GM10248 (cell line): Measurements from ENCODE around the gene TXNDC17.

Experiments used
- CTCF ChIA-PET: fragments of 300-600 bp; sonication (Branson Sonifier 250); formaldehyde crosslinking; extraction: SDS; loops from one replicate; lab custom pipeline; 2021; ENCODE audit warnings: antibody characterized with exemption; lab: Yijun Ruan, JAX
- POLR2A ChIA-PET: fragments of 350-650 bp; sonication (Branson Sonifier 250); formaldehyde crosslinking; extraction: SDS; loops from one replicate; lab custom pipeline; 2020; ENCODE audit warnings: antibody characterized with exemption; lab: Yijun Ruan, JAX
- DNase-seq: peaks from one replicate; pipeline ENCODE4 v3.0.0; 2012; ENCODE audit errors: extremely low spot score
- CTCF ChIP-seq: IDR thresholded peaks from 2 replicates; pipeline ENCODE4 v1.5.1; 2012; ENCODE audit warnings: mild to moderate bottlenecking, low read depth; ENCODE audit errors: extremely low read depth, missing control alignments, control extremely low read depth

Gene TXNDC17

GRCh38 chr17:6666557-6666956, 25.7 kb downstream of the TXNDC17 start:
- POLR2A ChIA-PET = no interaction called here
- no peak for DNase-seq
- CTCF ChIA-PET = interaction anchor here (0.6 to 2.6 kb wide), 23 partner anchors 9 to 359 kb away, joined by 3 to 26 read pairs (median 4); no protein-coding TSS in a partner anchor
- TF ChIP-seq CTCF = no peak

DNA sequence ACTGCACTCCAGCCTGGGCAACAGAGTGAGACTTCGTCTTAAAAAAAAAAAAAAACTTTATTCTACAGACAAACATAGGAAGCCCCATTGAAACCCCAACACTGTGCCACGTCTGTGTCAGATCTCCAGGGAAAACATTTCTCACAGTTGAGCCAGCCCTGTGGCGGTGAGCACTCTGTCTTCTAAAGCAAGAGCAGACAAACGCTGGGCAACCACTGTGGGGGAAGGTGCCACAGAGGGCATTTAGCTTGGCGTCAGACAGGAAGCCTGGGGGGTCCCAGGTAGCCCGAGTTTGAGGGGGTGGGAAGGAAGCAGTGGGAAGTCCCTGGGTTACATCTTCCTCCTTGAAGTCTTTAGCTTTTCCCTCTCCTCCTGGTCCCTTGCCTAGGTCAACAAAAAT, 26.7 kb downstream of the TXNDC17 start:
- no peak for TF ChIP-seq CTCF
- peak; percentile 4 for DNase-seq
- CTCF ChIA-PET = interaction anchor here (1.2 to 2.4 kb wide), 3 partner anchors 10 to 198 kb away, joined by 3 to 26 read pairs (median 15); no protein-coding TSS in a partner anchor
- POLR2A ChIA-PET = no interaction called here

- TF ChIP-seq CTCF = no peak
- ChIA-PET CTCF (interaction anchor here (1.1 kb wide), 1 partner anchor 243 kb away, joined by 3 read pairs; no protein-coding TSS in a partner anchor), POLR2A (no interaction called here)
- no peak for DNase-seq
Measured at GRCh38 chr17:6668219-6668618, 27.4 kb downstream of the TXNDC17 start.

DNA sequence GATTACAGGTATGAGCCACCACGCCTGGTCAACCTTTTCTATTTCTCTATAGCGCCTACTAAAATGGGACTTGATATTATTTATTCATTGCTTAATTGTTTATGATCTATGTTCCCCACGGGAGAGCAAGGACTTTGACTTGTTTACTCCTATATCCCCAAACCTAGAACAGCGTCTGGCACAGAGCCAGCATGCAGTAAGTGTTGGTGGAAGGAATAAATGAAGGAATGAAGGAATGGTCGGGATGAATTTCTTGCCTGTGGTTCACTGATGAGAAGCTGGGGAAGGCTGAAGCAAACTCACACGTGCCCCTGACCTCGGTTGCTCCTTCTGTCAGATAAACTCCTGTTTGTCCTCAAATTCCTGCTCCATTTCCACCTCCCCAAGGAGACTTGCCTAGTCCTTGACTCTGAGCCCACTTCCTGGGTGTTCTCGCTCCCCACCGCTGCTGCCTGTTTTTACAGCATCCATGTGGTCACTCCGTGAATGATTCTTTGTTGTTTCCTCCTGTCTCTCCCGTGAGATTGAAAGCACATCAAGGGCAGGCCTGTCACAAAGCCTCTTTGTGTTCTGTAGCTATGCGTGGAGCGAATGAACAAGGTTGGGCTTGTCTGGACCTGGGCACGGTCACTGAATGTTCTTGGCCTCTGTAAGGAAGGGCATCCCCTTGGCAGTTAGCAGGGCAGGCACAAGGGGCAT, 28.0 kb downstream of the TXNDC17 start:
- no peak for DNase-seq
- no peak for TF ChIP-seq CTCF
- ChIA-PET POLR2A (no interaction called here), CTCF (interaction anchor here (1.1 kb wide), 1 partner anchor 242 kb away, joined by 3 read pairs; no protein-coding TSS in a partner anchor)

DNA sequence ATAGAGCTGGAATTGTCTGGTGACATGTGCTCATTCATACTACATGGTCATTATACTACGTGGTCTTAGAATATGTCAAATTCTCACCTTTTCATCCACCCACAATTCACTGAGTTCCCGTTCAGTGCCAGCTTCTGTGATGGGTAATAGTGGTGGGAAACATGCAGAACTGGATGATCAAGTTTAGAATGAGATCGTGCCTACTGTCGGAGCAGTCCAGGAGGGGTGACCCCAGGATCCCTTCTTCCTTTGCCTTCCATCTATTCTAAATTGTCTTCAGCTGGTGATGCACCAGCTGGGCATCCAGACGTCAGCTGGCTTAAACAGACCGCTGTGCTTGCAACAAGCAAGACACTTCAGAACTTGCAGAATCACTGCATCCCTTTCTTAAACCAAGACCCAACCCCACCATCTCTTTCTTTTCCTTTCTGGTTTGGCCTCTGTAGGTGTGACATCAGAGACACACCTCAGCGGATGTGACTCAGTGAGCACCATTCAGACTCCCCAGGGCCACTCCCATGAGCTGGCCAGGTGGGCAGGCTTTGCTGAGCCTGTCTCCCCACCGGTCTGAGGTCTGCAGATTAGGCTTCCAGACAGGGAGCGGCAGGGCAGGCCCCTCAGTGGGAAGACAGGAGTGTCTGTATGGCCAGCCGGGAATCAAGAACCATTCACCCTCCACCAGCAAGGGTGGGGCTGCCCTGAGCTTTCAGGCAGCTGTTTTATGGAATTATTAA, 28.8 kb downstream of the TXNDC17 start:
- POLR2A ChIA-PET = no interaction called here
- CTCF ChIA-PET = interaction anchor here (1.1 kb wide), 1 partner anchor 8 kb away, joined by 3 read pairs; no protein-coding TSS in a partner anchor
- no peak for DNase-seq
- TF ChIP-seq CTCF = no peak

DNA sequence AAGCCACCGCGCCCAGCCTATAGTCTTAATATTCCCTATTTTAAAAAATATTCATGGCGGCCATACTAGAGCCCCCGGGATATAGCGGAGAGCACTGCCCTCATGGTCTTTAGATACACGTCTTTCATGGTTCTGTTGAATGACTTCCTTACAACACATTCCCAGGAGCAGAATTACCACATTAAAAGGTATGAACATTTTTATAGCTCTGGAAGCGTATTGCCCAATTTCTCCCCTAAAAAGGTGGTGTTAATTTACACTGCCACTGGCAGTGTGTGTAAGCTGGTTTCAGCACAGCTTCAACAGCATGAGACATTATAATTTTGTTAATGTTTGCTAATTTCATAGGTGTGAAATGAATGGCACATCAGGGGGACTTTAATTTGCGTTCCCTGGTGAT, 29.7 kb downstream of the TXNDC17 start:
- POLR2A ChIA-PET = no interaction called here
- DNase-seq = no peak
- CTCF ChIA-PET = interaction anchor here (1.1 kb wide), 1 partner anchor 9 kb away, joined by 3 read pairs; no protein-coding TSS in a partner anchor
- no peak for TF ChIP-seq CTCF
